ENCODE results near the gene NISCH.

The NISCH gene

DNA sequence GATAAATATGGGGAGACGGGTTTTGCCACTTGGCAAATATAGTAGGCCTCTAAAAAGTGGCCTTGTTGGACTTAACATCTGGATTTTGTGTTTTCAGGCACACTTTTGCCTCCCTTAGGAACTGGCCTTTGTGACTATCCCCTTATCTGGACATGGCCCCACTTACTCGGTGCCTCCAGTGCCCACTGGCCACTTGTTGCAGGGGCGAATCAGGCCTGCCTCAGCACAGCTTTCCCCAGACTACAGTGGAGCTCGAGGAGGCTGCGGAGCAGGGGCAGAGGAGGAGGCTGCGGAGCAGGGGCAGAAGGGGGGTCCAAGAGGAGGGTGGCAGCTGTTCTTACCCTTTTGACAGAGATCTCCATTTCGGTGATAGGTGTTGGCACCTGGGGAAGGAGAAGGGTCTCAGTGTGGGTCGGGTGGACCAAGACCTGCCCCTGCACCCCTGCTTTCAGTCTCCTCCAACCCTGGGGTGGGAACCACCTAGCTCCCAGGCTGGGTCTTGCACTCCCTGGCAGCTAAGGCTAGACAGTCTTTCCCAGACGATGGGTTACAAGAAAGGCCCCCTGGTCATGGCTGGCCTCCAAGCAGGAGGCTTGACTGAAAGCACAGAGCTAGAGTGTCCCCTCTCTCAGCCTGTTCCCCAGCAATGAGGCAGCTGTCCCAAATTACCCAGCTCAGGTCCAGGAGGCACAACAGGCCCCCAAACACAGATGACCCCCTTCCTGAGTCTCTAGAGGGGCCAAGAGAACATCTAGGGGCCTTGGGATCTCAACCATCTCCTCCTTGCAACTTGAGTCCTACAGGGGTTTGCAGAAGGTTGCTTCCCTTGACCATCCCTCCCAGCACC, 16.6 kb upstream of the NISCH start:
- TF ChIP-seq, protein P1, sequence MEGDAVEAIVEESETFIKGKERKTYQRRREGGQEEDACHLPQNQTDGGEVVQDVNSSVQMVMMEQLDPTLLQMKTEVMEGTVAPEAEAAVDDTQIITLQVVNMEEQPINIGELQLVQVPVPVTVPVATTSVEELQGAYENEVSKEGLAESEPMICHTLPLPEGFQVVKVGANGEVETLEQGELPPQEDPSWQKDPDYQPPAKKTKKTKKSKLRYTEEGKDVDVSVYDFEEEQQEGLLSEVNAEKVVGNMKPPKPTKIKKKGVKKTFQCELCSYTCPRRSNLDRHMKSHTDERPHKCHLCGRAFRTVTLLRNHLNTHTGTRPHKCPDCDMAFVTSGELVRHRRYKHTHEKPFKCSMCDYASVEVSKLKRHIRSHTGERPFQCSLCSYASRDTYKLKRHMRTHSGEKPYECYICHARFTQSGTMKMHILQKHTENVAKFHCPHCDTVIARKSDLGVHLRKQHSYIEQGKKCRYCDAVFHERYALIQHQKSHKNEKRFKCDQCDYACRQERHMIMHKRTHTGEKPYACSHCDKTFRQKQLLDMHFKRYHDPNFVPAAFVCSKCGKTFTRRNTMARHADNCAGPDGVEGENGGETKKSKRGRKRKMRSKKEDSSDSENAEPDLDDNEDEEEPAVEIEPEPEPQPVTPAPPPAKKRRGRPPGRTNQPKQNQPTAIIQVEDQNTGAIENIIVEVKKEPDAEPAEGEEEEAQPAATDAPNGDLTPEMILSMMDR (IDR thresholded peaks at IDR 0.05; ENCODE audit: control insufficient read depth, insufficient read depth, low read depth, low read length, missing control alignments) = no peak
- H3K4me3 ChIP-seq (ENCODE audit: control insufficient read depth, low read depth, low read length) = no peak overlapping the region
- no peak for DNase-seq (ENCODE audit: low read depth)

- no peak for DNase-seq (ENCODE audit: low read depth)
- TF ChIP-seq, protein P1 (IDR thresholded peaks at IDR 0.05; ENCODE audit: control insufficient read depth, insufficient read depth, low read depth, low read length, missing control alignments) = no peak
These were observed 15.8 kb upstream of the NISCH start for GRCh38 chr3:52439426-52440248.

GRCh38 chr3:52440249-52440551, 15.2 kb upstream of the NISCH start:
- H3K4me3 ChIP-seq (ENCODE audit: control insufficient read depth, low read depth, low read length) = no peak overlapping the region
- TF ChIP-seq, protein P1 (IDR thresholded peaks at IDR 0.05; ENCODE audit: control insufficient read depth, insufficient read depth, low read depth, low read length, missing control alignments) = no peak
- no peak for DNase-seq (ENCODE audit: low read depth)

More at GRCh38 chr3:52439426-52440248, 15.8 kb upstream of the NISCH start:
- H3K4me3 ChIP-seq (ENCODE audit: control insufficient read depth, low read depth, low read length) = no peak overlapping the region

- H3K4me3 ChIP-seq (ENCODE audit: control insufficient read depth, low read depth, low read length) = no peak overlapping the region
- DNase-seq (ENCODE audit: low read depth) = no peak
- TF ChIP-seq, protein P1 (IDR thresholded peaks at IDR 0.05; ENCODE audit: control insufficient read depth, insufficient read depth, low read depth, low read length, missing control alignments) = no peak
These were observed 14.7 kb upstream of the NISCH start for GRCh38 chr3:52440671-52441070.

DNA sequence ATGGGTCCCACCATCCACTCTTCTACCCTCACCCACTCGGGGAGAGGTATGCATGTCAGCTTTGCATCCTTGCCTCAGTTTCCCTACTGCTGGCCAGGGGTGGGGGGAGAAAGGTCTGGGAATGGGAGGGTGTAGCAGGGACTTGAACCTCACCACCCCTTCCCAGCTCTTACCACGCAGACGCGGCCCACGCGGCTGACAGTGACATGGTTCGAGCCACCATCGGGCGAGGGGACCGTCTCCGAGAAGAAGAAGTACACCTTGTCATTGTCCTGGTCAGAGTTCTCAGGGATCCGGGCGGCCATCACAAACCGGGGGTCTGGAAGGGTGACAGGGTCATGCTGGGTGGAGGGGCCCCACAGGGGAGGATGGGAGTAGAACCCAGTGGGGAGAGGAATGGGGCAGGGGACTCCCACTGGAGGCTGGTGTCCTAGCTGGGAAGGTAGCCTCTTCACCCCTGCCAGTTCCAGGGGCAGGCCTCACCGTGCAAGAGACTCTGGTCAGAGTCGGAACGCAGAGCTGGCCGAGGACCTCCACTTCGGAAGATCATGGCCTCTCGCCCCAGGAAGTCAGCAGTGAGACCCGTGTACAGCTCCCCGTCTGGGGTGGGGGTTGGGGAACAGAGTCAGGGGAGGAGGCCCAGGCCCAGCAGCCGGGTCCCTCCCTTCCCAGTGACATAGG, 14.2 kb upstream of the NISCH start:
- TF ChIP-seq, protein P1 (IDR thresholded peaks at IDR 0.05; ENCODE audit: control insufficient read depth, insufficient read depth, low read depth, low read length, missing control alignments) = no peak
- no peak for DNase-seq (ENCODE audit: low read depth)
- H3K4me3 ChIP-seq (ENCODE audit: control insufficient read depth, low read depth, low read length) = no peak overlapping the region

DNA sequence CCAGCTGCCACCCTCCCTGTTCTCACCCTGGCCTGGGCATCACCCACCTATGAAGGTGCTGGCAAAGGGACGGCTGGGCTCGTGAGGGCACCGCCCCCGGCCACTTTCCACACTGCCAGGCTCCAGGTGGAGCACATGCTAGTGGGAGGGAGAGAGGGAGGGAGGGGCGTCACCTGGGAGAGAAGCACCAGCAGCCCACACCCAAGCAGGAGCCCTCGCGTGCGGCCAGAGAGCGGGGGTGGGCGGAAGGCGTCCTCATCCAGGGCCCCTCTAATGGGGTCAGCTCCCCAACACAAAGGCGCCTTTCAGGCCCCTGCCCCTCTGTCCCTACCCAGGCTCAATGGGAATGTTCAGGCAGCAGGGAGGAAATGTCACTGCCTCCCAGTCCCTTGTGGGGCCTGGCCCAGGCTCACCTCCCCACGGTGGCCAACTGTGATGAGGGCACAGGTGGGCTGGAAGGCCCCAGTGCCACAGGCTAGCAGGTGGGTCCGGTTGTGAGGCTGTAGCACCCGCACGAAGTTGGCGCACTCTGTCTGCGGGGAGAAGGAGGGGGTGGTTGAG, 13.6 kb upstream of the NISCH start:
- TF ChIP-seq, protein P1 (IDR thresholded peaks at IDR 0.05; ENCODE audit: control insufficient read depth, insufficient read depth, low read depth, low read length, missing control alignments) = no peak
- H3K4me3 ChIP-seq (ENCODE audit: control insufficient read depth, low read depth, low read length) = no peak overlapping the region

More for the DNA sequence above, 13.6 kb upstream of the NISCH start:
- no peak for DNase-seq (ENCODE audit: low read depth)

Measured in AG09309 (cell line).